ENCODE measurements around the gene OPTN. TPM values are rescaled to one million over a fixed set of nuclear protein-coding genes. Genes with fewer than 3 reads are reported as not detected.
"Not testable (repeated sequence)": the region's sequence is repeated elsewhere in the genome, so short reads cannot be mapped to it uniquely, and the experiment has no call there.

OPTN gene
- total RNA-seq, 2 experiments from 2014 or later = 196 to 197 TPM

- ChIA-PET CTCF (interaction anchor here (0.6 to 1.6 kb wide), 13 partner anchors 9 to 1002 kb away, joined by 3 to 7 read pairs (median 3); no protein-coding TSS in a partner anchor), POLR2A (no interaction called here)
- Mint-ChIP-seq H3K27me3 (peaks cover 21% of the 10 kb centered on the region), H3K27ac (no peak overlapping the region), H3K36me3 (ENCODE audit: low read depth) (no peaks in the 10 kb centered on the region), H3K4me1 (no peaks in the 10 kb centered on the region), H3K9me3 (peaks cover 10% of the 10 kb centered on the region), H3K4me3 (no peak overlapping the region)
- DNase-seq = peak; percentile 65
Observed at GRCh38 chr10:13074563-13075451, 25.2 kb upstream of the OPTN start.

GRCh38 chr10:13078912-13079775 lies 20.8 kb upstream of the OPTN start:
- Mint-ChIP-seq H3K27me3 (peaks cover 21% of the 10 kb centered on the region), H3K9me3 (peaks cover 29% of the 10 kb centered on the region), H3K4me3 (no peak overlapping the region)

GRCh38 chr10:13079776-13080050 lies 20.2 kb upstream of the OPTN start:
- H3K4me1 Mint-ChIP-seq = no peaks in the 10 kb centered on the region
- H3K27me3 Mint-ChIP-seq = peaks cover 21% of the 10 kb centered on the region
- H3K4me3 Mint-ChIP-seq = no peak overlapping the region
- ChIA-PET POLR2A (no interaction called here), CTCF (no interaction called here)
- no peak for DNase-seq
- no peak overlapping the region for H3K27ac Mint-ChIP-seq
- peaks cover 3% of the 10 kb centered on the region for H3K36me3 Mint-ChIP-seq (ENCODE audit: low read depth)
- H3K9me3 Mint-ChIP-seq = peaks cover 33% of the 10 kb centered on the region

More at GRCh38 chr10:13078912-13079775, 20.8 kb upstream of the OPTN start:
- Mint-ChIP-seq H3K4me1 (no peaks in the 10 kb centered on the region), H3K36me3 (ENCODE audit: low read depth) (no peaks in the 10 kb centered on the region), H3K27ac (no peak overlapping the region)
- DNase-seq = no peak
- ChIA-PET POLR2A (no interaction called here), CTCF (no interaction called here)

- Mint-ChIP-seq H3K4me1 (no peaks in the 10 kb centered on the region), H3K27me3 (peaks cover 18% of the 10 kb centered on the region), H3K36me3 (ENCODE audit: low read depth) (peaks cover 6% of the 10 kb centered on the region), H3K4me3 (no peak overlapping the region), H3K9me3 (peaks cover 37% of the 10 kb centered on the region), H3K27ac (no peak overlapping the region)
- POLR2A ChIA-PET = no interaction called here
- DNase-seq = no peak
- CTCF ChIA-PET = no interaction called here
Observed at GRCh38 chr10:13080643-13081042, 19.3 kb upstream of the OPTN start.

- H3K9me3 Mint-ChIP-seq = peaks cover 37% of the 10 kb centered on the region
- CTCF ChIA-PET = not testable (repeated sequence)
Observed at GRCh38 chr10:13083700-13084099, 16.3 kb upstream of the OPTN start.

GRCh38 chr10:13086056-13086455 lies 13.9 kb upstream of the OPTN start:
- ChIA-PET POLR2A (no interaction called here), CTCF (interaction anchor here (1.6 kb wide), 1 partner anchor 13 kb away, joined by 4 read pairs; the partner anchor contains the start of gene OPTN)
- Mint-ChIP-seq H3K4me3 (no peak overlapping the region), H3K9me3 (peaks cover 22% of the 10 kb centered on the region), H3K27me3 (peaks cover 2% of the 10 kb centered on the region), H3K36me3 (ENCODE audit: low read depth) (peaks cover 6% of the 10 kb centered on the region), H3K4me1 (peaks cover 10% of the 10 kb centered on the region), H3K27ac (no peak overlapping the region)
- no peak for DNase-seq

More at GRCh38 chr10:13083700-13084099, 16.3 kb upstream of the OPTN start:
- H3K27me3 Mint-ChIP-seq; DNase-seq; POLR2A ChIA-PET; H3K36me3 Mint-ChIP-seq (ENCODE audit: low read depth); H3K4me1 Mint-ChIP-seq; H3K4me3 Mint-ChIP-seq; H3K27ac Mint-ChIP-seq: not testable (repeated sequence)

GRCh38 chr10:13087601-13087985 lies 12.4 kb upstream of the OPTN start:
- CTCF ChIA-PET = interaction anchor here (0.7 to 2.1 kb wide), 2 partner anchors 12 to 16 kb away, joined by 3 to 7 read pairs; partner anchors contain the start of gene OPTN
- Mint-ChIP-seq H3K4me3 (no peak overlapping the region), H3K4me1 (peaks cover 10% of the 10 kb centered on the region), H3K9me3 (peaks cover 11% of the 10 kb centered on the region), H3K27ac (no peak overlapping the region), H3K27me3 (peaks cover 2% of the 10 kb centered on the region), H3K36me3 (ENCODE audit: low read depth) (peaks cover 6% of the 10 kb centered on the region)
- POLR2A ChIA-PET = interaction anchor here (1.7 kb wide), 1 partner anchor 12 kb away, joined by 8 read pairs; the partner anchor contains the start of gene OPTN
- DNase-seq = no peak

GRCh38 chr10:13087986-13088618 lies 11.9 kb upstream of the OPTN start:
- no peak for DNase-seq
- Mint-ChIP-seq H3K36me3 (ENCODE audit: low read depth) (peaks cover 6% of the 10 kb centered on the region), H3K4me3 (no peak overlapping the region), H3K27me3 (peaks cover 2% of the 10 kb centered on the region), H3K27ac (no peak overlapping the region), H3K4me1 (peaks cover 10% of the 10 kb centered on the region), H3K9me3 (peaks cover 11% of the 10 kb centered on the region)
- CTCF ChIA-PET = interaction anchor here (0.7 to 2.1 kb wide), 3 partner anchors 12 to 16 kb away, joined by 3 to 7 read pairs (median 3); partner anchors contain the start of gene OPTN
- POLR2A ChIA-PET = interaction anchor here (1.7 kb wide), 1 partner anchor 11 kb away, joined by 8 read pairs; the partner anchor contains the start of gene OPTN

GRCh38 chr10:13089345-13089744 lies 10.6 kb upstream of the OPTN start:
- CTCF ChIA-PET = interaction anchor here (1.1 to 2.1 kb wide), 2 partner anchors 10 to 14 kb away, joined by 3 to 7 read pairs; partner anchors contain the start of gene OPTN

GRCh38 chr10:13090289-13090688 lies 9.7 kb upstream of the OPTN start:
- Mint-ChIP-seq H3K4me3 (no peak overlapping the region), H3K9me3 (peaks cover 3% of the 10 kb centered on the region), H3K4me1 (peaks cover 10% of the 10 kb centered on the region), H3K27ac (no peak overlapping the region), H3K27me3 (peaks cover 2% of the 10 kb centered on the region), H3K36me3 (ENCODE audit: low read depth) (no peaks in the 10 kb centered on the region)
- DNase-seq = no peak
- ChIA-PET POLR2A (no interaction called here), CTCF (no interaction called here)

More at GRCh38 chr10:13089345-13089744, 10.6 kb upstream of the OPTN start:
- Mint-ChIP-seq H3K4me3 (no peak overlapping the region), H3K36me3 (ENCODE audit: low read depth) (peaks cover 6% of the 10 kb centered on the region), H3K9me3 (peaks cover 7% of the 10 kb centered on the region), H3K27me3 (peaks cover 2% of the 10 kb centered on the region), H3K27ac (no peak overlapping the region), H3K4me1 (peaks cover 10% of the 10 kb centered on the region)
- POLR2A ChIA-PET = no interaction called here
- DNase-seq = no peak

- CTCF ChIA-PET = no interaction called here
- peaks cover 2% of the 10 kb centered on the region for H3K27me3 Mint-ChIP-seq
- no peaks in the 10 kb centered on the region for H3K9me3 Mint-ChIP-seq
- peaks cover 12% of the 10 kb centered on the region for H3K4me1 Mint-ChIP-seq
- H3K27ac Mint-ChIP-seq = no peak overlapping the region
- no peak for DNase-seq
- POLR2A ChIA-PET = interaction anchor here (0.9 kb wide), 1 partner anchor 9 kb away, joined by 3 read pairs; no protein-coding TSS in a partner anchor
- no peaks in the 10 kb centered on the region for H3K36me3 Mint-ChIP-seq (ENCODE audit: low read depth)
- H3K4me3 Mint-ChIP-seq = no peak overlapping the region
Observed at GRCh38 chr10:13091801-13092200, 8.2 kb upstream of the OPTN start.

- Mint-ChIP-seq H3K27me3 (peaks cover 2% of the 10 kb centered on the region), H3K27ac (no peak overlapping the region), H3K36me3 (ENCODE audit: low read depth) (no peaks in the 10 kb centered on the region), H3K9me3 (no peaks in the 10 kb centered on the region), H3K4me3 (no peak overlapping the region), H3K4me1 (peaks cover 18% of the 10 kb centered on the region)
- ChIA-PET CTCF (no interaction called here), POLR2A (interaction anchor here (0.9 kb wide), 1 partner anchor 8 kb away, joined by 3 read pairs; no protein-coding TSS in a partner anchor)
- DNase-seq = no peak
Observed at GRCh38 chr10:13092291-13093102, 7.5 kb upstream of the OPTN start.

All from activated CD4-positive, alpha-beta memory T cell treated with anti-CD3 and anti-CD28 coated beads, Interleukin-2, amount 10 ng/mL, durations not matched to agents 7 days and 5 days (primary cell).